HG02571 (cell line): Measurements from ENCODE around the gene TNS3.

ENCODE experiments used
- ATAC-seq: cut with Tn5 transposase; IDR thresholded peaks from one replicate; pipeline ENCODE4 v1.9.1; 2021; ENCODE audit warnings: mild to moderate bottlenecking, moderate library complexity; ENCODE audit not compliant: unreplicated experiment

TNS3 gene

GRCh38 chr7:47568056-47568455, 13.9 kb downstream of the TNS3 start:
- ATAC-seq = no peak

- no peak for ATAC-seq
These were observed 16.2 kb downstream of the TNS3 start for GRCh38 chr7:47565640-47566250.

- ATAC-seq = no peak
These were observed 18.4 kb downstream of the TNS3 start for GRCh38 chr7:47563521-47563920.

GRCh38 chr7:47561715-47562446, 20.0 kb downstream of the TNS3 start:
- ATAC-seq = no peak

- ATAC-seq = no peak
These were observed 22.3 kb downstream of the TNS3 start for GRCh38 chr7:47559306-47560220.

GRCh38 chr7:47557694-47558670, 23.9 kb downstream of the TNS3 start:
- ATAC-seq = no peak

GRCh38 chr7:47557317-47557693, 24.6 kb downstream of the TNS3 start:
- ATAC-seq = no peak

GRCh38 chr7:47556511-47557180, 25.3 kb downstream of the TNS3 start:
- no peak for ATAC-seq

- ATAC-seq = no peak
These were observed 28.6 kb downstream of the TNS3 start for GRCh38 chr7:47553309-47553708.

- ATAC-seq = peak; percentile 94
These were observed 29.3 kb downstream of the TNS3 start for GRCh38 chr7:47552621-47553020.

GRCh38 chr7:47551668-47552440, 30.1 kb downstream of the TNS3 start:
- ATAC-seq = no peak

- ATAC-seq = no peak
These were observed 31.0 kb downstream of the TNS3 start for GRCh38 chr7:47550788-47551470.

- no peak for ATAC-seq
These were observed 32.0 kb downstream of the TNS3 start for GRCh38 chr7:47549916-47550315.

GRCh38 chr7:47549397-47549796, 32.5 kb downstream of the TNS3 start:
- ATAC-seq = no peak

- no peak for ATAC-seq
These were observed 33.4 kb downstream of the TNS3 start for GRCh38 chr7:47548546-47548945.

GRCh38 chr7:47546733-47547494, 35.0 kb downstream of the TNS3 start:
- no peak for ATAC-seq

- ATAC-seq = no peak
These were observed 35.7 kb downstream of the TNS3 start for GRCh38 chr7:47546171-47546570.

GRCh38 chr7:47544416-47544815, 37.5 kb downstream of the TNS3 start:
- no peak for ATAC-seq
